ENCODE data around the gene MED26. TPM values are rescaled to one million over a fixed set of nuclear protein-coding genes. Genes with fewer than 3 reads are reported as not detected.

MED26 gene
- total and polyA plus RNA-seq, 9 of the 15 experiments (the other 6 are each of a cell fraction or from before 2014, with no cell fraction given) = 0.71 to 15.1 (median 6.2) TPM

- TF ChIP-seq RAD51 (IDR thresholded peaks at IDR 0.05; ENCODE audit: borderline replicate concordance, low read depth) (peak; percentile 52; the same call in 1 of the 2 replicates), MTA1 (IDR thresholded peaks at IDR 0.05; ENCODE audit: borderline replicate concordance) (no peak), CTBP1 (IDR thresholded peaks at IDR 0.05; ENCODE audit: borderline replicate concordance) (no peak), POLR3G (IDR thresholded peaks at IDR 0.05; ENCODE audit: extremely low read depth, insufficient read length, insufficient replicate concordance) (no peak), ZKSCAN3 (CRISPR knock-in tag; IDR thresholded peaks at IDR 0.05) (no peak), ZNF384 (IDR thresholded peaks at IDR 0.05; ENCODE audit: low read depth, low read length) (peak; percentile 43; the same call in 1 of the 2 replicates), ZNF143 (CRISPR knock-in tag; IDR thresholded peaks at IDR 0.05) (no peak), CHD4 (IDR thresholded peaks at IDR 0.05; ENCODE audit: insufficient read depth, insufficient replicate concordance, low read depth, low read length, poor library complexity, severe bottlenecking) (no peak), IRF2 (CRISPR knock-in tag; IDR thresholded peaks at IDR 0.05) (no peak), U2AF1 (optimal IDR thresholded peaks at IDR 0.05; ENCODE audit: low read depth, low read length) (no peak), RBM39 (optimal IDR thresholded peaks at IDR 0.05; ENCODE audit: low read depth, low read length) (no peak), PHF20 (IDR thresholded peaks at IDR 0.05; ENCODE audit: partially characterized antibody) (no peak), ZNF518B (CRISPR knock-in tag; IDR thresholded peaks at IDR 0.05) (no peak), NR2F6 (CRISPR knock-in tag; IDR thresholded peaks at IDR 0.05) (no peak), PML (IDR thresholded peaks at IDR 0.05; ENCODE audit: low read length) (no peak), E2F3 (CRISPR knock-in tag; IDR thresholded peaks at IDR 0.05) (no peak), ETV5 (CRISPR knock-in tag; IDR thresholded peaks at IDR 0.05; ENCODE audit: low read depth) (no peak), HNRNPL (IDR thresholded peaks at IDR 0.05; ENCODE audit: low read depth, low read length) (no peak), ELF2 (CRISPR knock-in tag; IDR thresholded peaks at IDR 0.05) (peak; percentile 49; the same call in 1 of the 2 replicates), ZNF589 (CRISPR knock-in tag; IDR thresholded peaks at IDR 0.05; ENCODE audit: low read depth) (no peak), OTX1 (CRISPR knock-in tag; IDR thresholded peaks at IDR 0.05) (no peak), SMARCC2 (IDR thresholded peaks at IDR 0.05; ENCODE audit: low read depth) (no peak), L3MBTL2 (IDR thresholded peaks at IDR 0.05) (peak; percentile 46), PHTF2 (CRISPR knock-in tag; IDR thresholded peaks at IDR 0.05) (no peak), POLR2G (IDR thresholded peaks at IDR 0.05; ENCODE audit: low read depth, low read length) (peak; percentile 61)
- TF ChIP-seq, protein P1, sequence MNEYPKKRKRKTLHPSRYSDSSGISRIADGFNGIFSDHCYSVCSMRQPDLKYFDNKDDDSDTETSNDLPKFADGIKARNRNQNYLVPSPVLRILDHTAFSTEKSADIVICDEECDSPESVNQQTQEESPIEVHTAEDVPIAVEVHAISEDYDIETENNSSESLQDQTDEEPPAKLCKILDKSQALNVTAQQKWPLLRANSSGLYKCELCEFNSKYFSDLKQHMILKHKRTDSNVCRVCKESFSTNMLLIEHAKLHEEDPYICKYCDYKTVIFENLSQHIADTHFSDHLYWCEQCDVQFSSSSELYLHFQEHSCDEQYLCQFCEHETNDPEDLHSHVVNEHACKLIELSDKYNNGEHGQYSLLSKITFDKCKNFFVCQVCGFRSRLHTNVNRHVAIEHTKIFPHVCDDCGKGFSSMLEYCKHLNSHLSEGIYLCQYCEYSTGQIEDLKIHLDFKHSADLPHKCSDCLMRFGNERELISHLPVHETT (CRISPR knock-in tag; conservative IDR thresholded peaks at IDR 0.05 in 1 of 2, IDR thresholded peaks at IDR 0.05 in 1 of 2) = no peak
These were observed 43.5 kb downstream of the MED26 start (continued) for GRCh38 chr19:16584248-16585093.

Data from K562 (cell line).